Activated CD4-positive, alpha-beta T cell treated with anti-CD3 and anti-CD28 coated beads for 24 hours (primary cell): Measurements from ENCODE around the gene MCTP2.

Source experiments
- DNase-seq, 2 donors: peaks; one replicate each; pipeline ENCODE4 v3.0.0-alpha.2; 2020; ENCODE audit warnings: low read depth in 2 of 2

MCTP2 gene

GRCh38 chr15:94398001-94398400, 166.6 kb downstream of the MCTP2 start:
- DNase-seq, result no peak

GRCh38 chr15:94400526-94401298, 169.4 kb downstream of the MCTP2 start:
- no peak for DNase-seq

- DNase-seq, result no peak
Measured at GRCh38 chr15:94403331-94403730, 172.0 kb downstream of the MCTP2 start.

GRCh38 chr15:94404733-94405283, 173.4 kb downstream of the MCTP2 start:
- DNase-seq, result no peak

- DNase-seq, result no peak
Measured at GRCh38 chr15:94411285-94411684, 179.9 kb downstream of the MCTP2 start.

GRCh38 chr15:94411846-94412245, 180.5 kb downstream of the MCTP2 start:
- no peak for DNase-seq

- no peak for DNase-seq
Measured at GRCh38 chr15:94412979-94413746, 181.8 kb downstream of the MCTP2 start.

GRCh38 chr15:94414916-94415315, 183.6 kb downstream of the MCTP2 start:
- no peak for DNase-seq

- no peak for DNase-seq
Measured at GRCh38 chr15:94416267-94416666, 184.9 kb downstream of the MCTP2 start.

- no peak for DNase-seq
Measured at GRCh38 chr15:94416820-94417219, 185.5 kb downstream of the MCTP2 start.

- DNase-seq, result no peak
Measured at GRCh38 chr15:94417501-94418293, 186.3 kb downstream of the MCTP2 start.

- no peak for DNase-seq
Measured at GRCh38 chr15:94421706-94422105, 190.3 kb downstream of the MCTP2 start.

GRCh38 chr15:94432279-94432678, 200.9 kb downstream of the MCTP2 start:
- no peak for DNase-seq

GRCh38 chr15:94439158-94439557, 207.8 kb downstream of the MCTP2 start:
- no peak for DNase-seq

- DNase-seq, result no peak
Measured at GRCh38 chr15:94441760-94442159, 210.4 kb downstream of the MCTP2 start.

GRCh38 chr15:94442480-94442879, 211.1 kb downstream of the MCTP2 start:
- no peak for DNase-seq

GRCh38 chr15:94443186-94443585, 211.8 kb downstream of the MCTP2 start:
- no peak for DNase-seq

- no peak for DNase-seq
Measured at GRCh38 chr15:94445566-94446160, 214.3 kb downstream of the MCTP2 start.

- DNase-seq, result no peak
Measured at GRCh38 chr15:94446441-94446840, 215.1 kb downstream of the MCTP2 start.

GRCh38 chr15:94451466-94451865, 220.1 kb downstream of the MCTP2 start:
- no peak for DNase-seq

GRCh38 chr15:94453227-94453988, 222.0 kb downstream of the MCTP2 start:
- no peak for DNase-seq
